H9 (cell line): ENCODE results near the gene PON1. TPM values are rescaled to one million over a fixed set of nuclear protein-coding genes. Genes with fewer than 3 reads are reported as not detected.

ENCODE experiments used
- DNase-seq: peaks from one replicate; pipeline ENCODE4 v3.0.0-alpha.2; 2017
- H2AFZ ChIP-seq: one replicate; pipeline ENCODE4 v1.6.1; 2013; ENCODE audit warnings: mild to moderate bottlenecking, low read length, control low read depth, moderate library complexity
- H2AK5ac ChIP-seq: 2 replicates; pipeline ENCODE4 v1.6.1; 2013; ENCODE audit warnings: low read length, control low read depth, mixed read lengths; ENCODE audit not compliant: insufficient read length
- H2BK120ac ChIP-seq: one replicate; pipeline ENCODE4 v1.6.1; 2013; ENCODE audit warnings: low read depth, mild to moderate bottlenecking, low read length, control low read depth, inconsistent platforms; ENCODE audit not compliant: poor library complexity, severe bottlenecking
- H2BK12ac ChIP-seq: 2 replicates; pipeline ENCODE4 v1.6.1; 2013; ENCODE audit warnings: low read length, control low read depth, mixed read lengths, low read depth; ENCODE audit not compliant: insufficient read length
- H2BK15ac ChIP-seq: 2 replicates; pipeline ENCODE4 v1.6.1; 2013; ENCODE audit warnings: low read depth, low read length, control low read depth
- H2BK20ac ChIP-seq: one replicate; pipeline ENCODE4 v1.6.1; 2013; ENCODE audit warnings: low read depth, mild to moderate bottlenecking, low read length, control low read depth, inconsistent platforms; ENCODE audit not compliant: poor library complexity, severe bottlenecking
- H2BK5ac ChIP-seq: 2 replicates; pipeline ENCODE4 v1.6.1; 2013; ENCODE audit warnings: low read length, control low read depth, mixed read lengths; ENCODE audit not compliant: insufficient read length
- H3K14ac ChIP-seq: 2 replicates; pipeline ENCODE4 v1.6.1; 2013; ENCODE audit warnings: low read length, control low read depth; ENCODE audit not compliant: insufficient read depth
- H3K18ac ChIP-seq: 2 replicates; pipeline ENCODE4 v1.6.1; 2013; ENCODE audit warnings: low read depth, mild to moderate bottlenecking, mixed read lengths, low read length, control low read depth; ENCODE audit not compliant: insufficient read length
- H3K23ac ChIP-seq: 2 replicates; pipeline ENCODE4 v1.6.1; 2013; ENCODE audit warnings: low read length, control low read depth, mixed read lengths, low read depth; ENCODE audit not compliant: insufficient read length
- H3K23me2 ChIP-seq: 2 replicates; pipeline ENCODE4 v1.6.1; 2013; ENCODE audit warnings: low read depth, mild to moderate bottlenecking, mixed read lengths, low read length, control low read depth; ENCODE audit not compliant: insufficient read length, poor library complexity, severe bottlenecking
- H3K27ac ChIP-seq: 2 replicates; pipeline ENCODE4 v1.5.1; 2013; ENCODE audit warnings: low read length, control low read depth, mixed read lengths, low read depth; ENCODE audit not compliant: insufficient read length
- H3K27me3 ChIP-seq: 2 replicates; pipeline ENCODE4 v1.6.1; 2013; ENCODE audit warnings: low read length, control low read depth, inconsistent platforms; ENCODE audit not compliant: insufficient read depth
- H3K4ac ChIP-seq: 2 replicates; pipeline ENCODE4 v1.6.1; 2013; ENCODE audit warnings: low read depth, mild to moderate bottlenecking, control low read depth, inconsistent platforms, low read length, moderate library complexity
- H3K4me1 ChIP-seq: 2 replicates; pipeline ENCODE4 v1.6.1; 2013; ENCODE audit warnings: low read length, control low read depth, inconsistent platforms; ENCODE audit not compliant: insufficient read depth
- H3K4me2 ChIP-seq: 2 replicates; pipeline ENCODE4 v1.6.1; 2013; ENCODE audit warnings: low read length, control low read depth, mixed read lengths; ENCODE audit not compliant: insufficient read length, insufficient read depth
- H3K56ac ChIP-seq: 2 replicates; pipeline ENCODE4 v1.6.1; 2013; ENCODE audit warnings: low read depth, mild to moderate bottlenecking, mixed read lengths, low read length, control low read depth; ENCODE audit not compliant: insufficient read length
- H3K79me1 ChIP-seq: 2 replicates; pipeline ENCODE4 v1.6.1; 2013; ENCODE audit warnings: low read depth, mild to moderate bottlenecking, moderate library complexity, low read length, control low read depth, inconsistent platforms; ENCODE audit not compliant: insufficient read depth, poor library complexity, severe bottlenecking
- H3K79me2 ChIP-seq: 2 replicates; pipeline ENCODE4 v1.6.1; 2013; ENCODE audit warnings: low read length, control low read depth, inconsistent platforms; ENCODE audit not compliant: insufficient read depth
- H3K9ac ChIP-seq: 2 replicates; pipeline ENCODE4 v1.6.1; 2013; ENCODE audit warnings: low read length, control low read depth, mixed read lengths; ENCODE audit not compliant: insufficient read length; ENCODE audit errors: extremely low read depth
- H3K9me3 ChIP-seq: one replicate; pipeline ENCODE4 v1.6.1; 2013; ENCODE audit warnings: low read depth, low read length, inconsistent platforms; ENCODE audit not compliant: control insufficient read depth
- H3T11ph ChIP-seq: one replicate; pipeline ENCODE4 v1.6.1; 2013; ENCODE audit warnings: mild to moderate bottlenecking, low read length, control low read depth, inconsistent platforms
- H4K20me1 ChIP-seq: one replicate; pipeline ENCODE4 v1.6.1; 2013; ENCODE audit not compliant: control insufficient read depth, insufficient read length, insufficient read depth
- H4K5ac ChIP-seq: 2 replicates; pipeline ENCODE4 v1.6.1; 2013; ENCODE audit warnings: low read depth, mild to moderate bottlenecking, mixed read lengths, low read length, control low read depth; ENCODE audit not compliant: insufficient read length
- H4K8ac ChIP-seq: replicated peaks from 2 replicates; pipeline ENCODE4 v1.6.1; 2013; ENCODE audit warnings: low read length, control low read depth, mixed read lengths, low read depth; ENCODE audit not compliant: insufficient read length
- H4K91ac ChIP-seq: 2 replicates; pipeline ENCODE4 v1.6.1; 2013; ENCODE audit warnings: low read depth, mild to moderate bottlenecking, moderate library complexity, mixed read lengths, low read length, control low read depth; ENCODE audit not compliant: insufficient read length
- H3K27ac Mint-ChIP-seq, 3 experiments: 2 replicates in 2 of 3; 3 replicates in 1 of 3; pipeline ENCODE4 v1.8.0; 2020 to 2021; ENCODE audit warnings: mixed read lengths in 3 of 3, mild to moderate bottlenecking in 1 of 3, moderate library complexity in 1 of 3
- H3K27me3 Mint-ChIP-seq: 2 replicates; pipeline ENCODE4 v1.8.0; 2021; ENCODE audit warnings: low read depth, mild to moderate bottlenecking, moderate library complexity, mixed read lengths
- H3K36me3 Mint-ChIP-seq, 3 experiments: 2 replicates in 2 of 3; 3 replicates in 1 of 3; pipeline ENCODE4 v1.8.0; 2020 to 2021; ENCODE audit warnings: low read depth in 3 of 3, mixed read lengths in 3 of 3; ENCODE audit not compliant: insufficient read depth in 1 of 3
- H3K4me1 Mint-ChIP-seq, 2 experiments: 2 replicates each; pipeline ENCODE4 v1.8.0; 2020; ENCODE audit warnings: mixed read lengths in 2 of 2
- H3K4me3 Mint-ChIP-seq, 2 experiments: 2 replicates in 1 of 2; 3 replicates in 1 of 2; pipeline ENCODE4 v1.8.0; 2020 to 2021; ENCODE audit warnings: mild to moderate bottlenecking in 2 of 2, mixed read lengths in 2 of 2, moderate library complexity in 1 of 2
- H3K9me3 Mint-ChIP-seq, 2 experiments: 2 replicates in 1 of 2; 3 replicates in 1 of 2; pipeline ENCODE4 v1.8.0; 2020; ENCODE audit warnings: mild to moderate bottlenecking in 2 of 2, mixed read lengths in 2 of 2, moderate library complexity in 1 of 2
- WGBS: extraction: QIAGEN DNeasy Blood & Tissue Kit; methylation state at CpG from one replicate; pipeline ENCODE4 v1.1.7; 2013; ENCODE audit warnings: missing lambda C conversion rate, low lambda C conversion rate, mixed read lengths; ENCODE audit not compliant: insufficient read length; ENCODE audit errors: extremely low coverage; 5-methylcytosine and 5-hydroxymethylcytosine counted together
- total RNA-seq: library from RNA; stranded (reverse); gene quantifications from 2 replicates; pipeline ENCODE4 v1.2.1, GENCODE V29; 2021
- TF ChIP-seq, protein P1 (sequence below): fragments of 200-600 bp; sonication (generic); conservative IDR thresholded peaks from 3 replicates; pipeline ENCODE4 v1.8.0; 2021; ENCODE audit warnings: antibody characterized with exemption, mild to moderate bottlenecking

The PON1 gene
- total RNA-seq, 1 experiment from 2014 or later = 0.90 TPM

DNA sequence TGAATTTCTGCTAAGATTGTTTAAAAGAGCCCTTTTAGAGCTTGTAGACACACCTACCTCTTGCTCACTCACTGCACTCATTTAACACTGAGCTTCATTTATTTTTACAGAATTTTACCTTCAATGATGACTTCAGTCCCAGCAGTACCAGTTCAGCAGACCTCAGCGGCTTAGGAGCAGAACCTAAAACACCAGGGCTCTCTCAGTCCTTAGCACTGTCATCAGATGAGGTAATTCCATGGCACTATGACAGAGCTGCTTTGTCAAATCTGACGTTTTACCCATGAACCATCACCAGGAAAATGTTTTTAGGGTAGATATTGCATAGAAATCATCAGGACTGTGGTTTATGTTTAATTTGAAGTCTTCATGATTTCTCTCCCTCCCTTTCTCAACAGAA, 38.2 kb downstream of the PON1 start:
- H4K91ac ChIP-seq = no peak overlapping the region
- no peaks in the 10 kb centered on the region for H3K79me1 ChIP-seq
- H3K9me3 Mint-ChIP-seq = no peaks in the 10 kb centered on the region

More for the DNA sequence above, 38.2 kb downstream of the PON1 start:
- TF ChIP-seq, protein P1, sequence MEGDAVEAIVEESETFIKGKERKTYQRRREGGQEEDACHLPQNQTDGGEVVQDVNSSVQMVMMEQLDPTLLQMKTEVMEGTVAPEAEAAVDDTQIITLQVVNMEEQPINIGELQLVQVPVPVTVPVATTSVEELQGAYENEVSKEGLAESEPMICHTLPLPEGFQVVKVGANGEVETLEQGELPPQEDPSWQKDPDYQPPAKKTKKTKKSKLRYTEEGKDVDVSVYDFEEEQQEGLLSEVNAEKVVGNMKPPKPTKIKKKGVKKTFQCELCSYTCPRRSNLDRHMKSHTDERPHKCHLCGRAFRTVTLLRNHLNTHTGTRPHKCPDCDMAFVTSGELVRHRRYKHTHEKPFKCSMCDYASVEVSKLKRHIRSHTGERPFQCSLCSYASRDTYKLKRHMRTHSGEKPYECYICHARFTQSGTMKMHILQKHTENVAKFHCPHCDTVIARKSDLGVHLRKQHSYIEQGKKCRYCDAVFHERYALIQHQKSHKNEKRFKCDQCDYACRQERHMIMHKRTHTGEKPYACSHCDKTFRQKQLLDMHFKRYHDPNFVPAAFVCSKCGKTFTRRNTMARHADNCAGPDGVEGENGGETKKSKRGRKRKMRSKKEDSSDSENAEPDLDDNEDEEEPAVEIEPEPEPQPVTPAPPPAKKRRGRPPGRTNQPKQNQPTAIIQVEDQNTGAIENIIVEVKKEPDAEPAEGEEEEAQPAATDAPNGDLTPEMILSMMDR = no peak
- no peak overlapping the region for H3K23ac ChIP-seq
- Mint-ChIP-seq H3K27me3 (no peaks in the 10 kb centered on the region), H3K4me1 (peaks cover 7 to 9% of the 10 kb centered on the region in 2 experiments; a peak in 3 of 4 replicates), H3K4me3 (no peak overlapping the region), H3K27ac (no peak overlapping the region; a peak in 1 of 7 replicates), H3K36me3 (peaks cover 0 to 15% (median 15%) of the 10 kb centered on the region in 3 experiments; a peak in 6 of 7 replicates)
- DNase-seq = no peak
- no peak overlapping the region for H2BK5ac ChIP-seq
- no peak overlapping the region for H3K4ac ChIP-seq
- no peaks in the 10 kb centered on the region for H3K27me3 ChIP-seq
- H2AK5ac ChIP-seq = no peak overlapping the region
- H4K20me1 ChIP-seq = no peaks in the 10 kb centered on the region
- H3T11ph ChIP-seq = no peak overlapping the region
- no peaks in the 10 kb centered on the region for H3K79me2 ChIP-seq
- H2BK20ac ChIP-seq = no peak overlapping the region
- no peaks in the 10 kb centered on the region for H3K9me3 ChIP-seq
- H2BK15ac ChIP-seq = no peak overlapping the region
- no peaks in the 10 kb centered on the region for H3K4me1 ChIP-seq
- H3K4me2 ChIP-seq = no peak overlapping the region
- no peak overlapping the region for H2BK120ac ChIP-seq
- no peak overlapping the region for H3K9ac ChIP-seq
- H3K23me2 ChIP-seq = no peaks in the 10 kb centered on the region
- H3K27ac ChIP-seq = no peak overlapping the region
- no peak overlapping the region for H3K56ac ChIP-seq
- WGBS = no CpG with 5 or more reads among the region's 2 CpGs
- H4K8ac ChIP-seq = no peak overlapping the region
- no peak overlapping the region for H4K5ac ChIP-seq
- no peak overlapping the region for H3K14ac ChIP-seq
- H2AFZ ChIP-seq = no peak overlapping the region
- no peak overlapping the region for H2BK12ac ChIP-seq
- no peak overlapping the region for H3K18ac ChIP-seq
